ENCODE results near the gene STAM2.

DNA sequence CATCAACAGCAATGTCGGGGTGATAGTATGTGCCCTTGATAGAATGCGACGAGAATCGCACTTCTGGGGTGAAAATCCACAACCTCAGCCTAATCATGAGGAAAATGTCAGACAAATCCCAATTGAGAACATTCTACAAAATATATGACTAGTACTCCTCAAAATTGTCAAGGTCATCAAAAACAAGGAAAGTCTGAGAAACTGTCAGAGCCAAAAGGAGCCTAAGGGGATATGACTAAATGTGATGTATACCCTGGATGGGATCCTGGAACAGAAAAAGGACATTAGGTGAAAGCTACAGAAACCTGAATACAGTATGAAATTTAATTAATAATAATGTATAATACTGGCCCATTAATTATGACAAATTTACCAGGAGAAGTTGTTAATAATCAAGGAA lies 69.1 kb downstream of the STAM2 start:
- TF ChIP-seq POLR2AphosphoS5 (IDR thresholded peaks at IDR 0.05; ENCODE audit: low read depth, low read length) (no peak), TAF1 (IDR thresholded peaks at IDR 0.05; ENCODE audit: low read depth, low read length) (no peak), POLR2A (IDR thresholded peaks at IDR 0.05; ENCODE audit: low read depth, low read length) (no peak)
